NCI-H2227 treated with DMSO at 0.1 percent for 48 hours (cell line): ENCODE measurements around the gene CD300LD.
"Not testable (repeated sequence)": the region's sequence is repeated elsewhere in the genome, so short reads cannot be mapped to it uniquely, and the experiment has no call there.

Experiments used
- DNase-seq: peaks from one replicate; lab custom pipeline; 2025; lab: John Stamatoyannopoulos, UW

CD300LD gene

GRCh38 chr17:74592087-74592990, at the start of gene CD300LD:
Gene CD300LD, minus strand, starts transcription at chr17:74592283. Its CDS starts 81 bp downstream, at chr17:74592202.
- no peak for DNase-seq

GRCh38 chr17:74641224-74641957, 49.3 kb upstream of the CD300LD start:
- no peak for DNase-seq

GRCh38 chr17:74639704-74640151, 47.6 kb upstream of the CD300LD start:
- DNase-seq, result no peak

- no peak for DNase-seq
These were observed 45.8 kb upstream of the CD300LD start for GRCh38 chr17:74637926-74638325.

GRCh38 chr17:74637265-74637664, 45.2 kb upstream of the CD300LD start:
- no peak for DNase-seq

- DNase-seq, result not testable (repeated sequence)
These were observed 44.5 kb upstream of the CD300LD start for GRCh38 chr17:74636541-74637085.

- no peak for DNase-seq
These were observed 43.3 kb upstream of the CD300LD start for GRCh38 chr17:74635418-74635817.

GRCh38 chr17:74633326-74633725, 41.2 kb upstream of the CD300LD start:
- DNase-seq, result no peak

- DNase-seq, result no peak
These were observed 40.5 kb upstream of the CD300LD start for GRCh38 chr17:74632617-74633016.

GRCh38 chr17:74631468-74632450, 39.7 kb upstream of the CD300LD start:
- peak; percentile 30 for DNase-seq

GRCh38 chr17:74630251-74630650, 38.2 kb upstream of the CD300LD start:
- not testable (repeated sequence) for DNase-seq

- DNase-seq, result no peak
These were observed 33.6 kb upstream of the CD300LD start for GRCh38 chr17:74625661-74626060.

GRCh38 chr17:74624131-74624530, 32.0 kb upstream of the CD300LD start:
- no peak for DNase-seq

- DNase-seq, result no peak
These were observed 31.6 kb upstream of the CD300LD start, which contains the start of gene CD300E for GRCh38 chr17:74623693-74624093. Gene CD300E, minus strand, starts transcription at chr17:74623738. Its CDS starts 117 bp downstream, at chr17:74623621.

GRCh38 chr17:74619077-74619673, 27.1 kb upstream of the CD300LD start:
- no peak for DNase-seq

GRCh38 chr17:74618451-74618850, 26.4 kb upstream of the CD300LD start:
- no peak for DNase-seq

- no peak for DNase-seq
These were observed 24.6 kb upstream of the CD300LD start for GRCh38 chr17:74616696-74617095.

- no peak for DNase-seq
These were observed 20.0 kb upstream of the CD300LD start for GRCh38 chr17:74612046-74612445.

- no peak for DNase-seq
These were observed 18.0 kb upstream of the CD300LD start for GRCh38 chr17:74610108-74610507.

- no peak for DNase-seq
These were observed 16.4 kb upstream of the CD300LD start for GRCh38 chr17:74608511-74608910.

- no peak for DNase-seq
These were observed 15.1 kb upstream of the CD300LD start for GRCh38 chr17:74607221-74607620.
